HCT116 (cell line): ENCODE data around the gene PTRHD1. TPM values are rescaled to one million over a fixed set of nuclear protein-coding genes. Genes with fewer than 3 reads are reported as not detected.

Experiments
- ATAC-seq: fragments of 200-7000 bp; cut with Tn5 transposase; 2 replicates; pipeline ENCODE4 v1.9.1; 2020; ENCODE audit warnings: mild to moderate bottlenecking, moderate library complexity
- BruUV-seq: library from RNA; stranded (reverse); fragments of 400-500 nt; replicated peaks from 2 replicates; lab custom pipeline; 2021; lab: Mats Ljungman, UMichigan
- CTCF ChIA-PET: fragments of 300-600 bp; sonication (Branson Sonifier 250); formaldehyde crosslinking; loops from one replicate; lab custom pipeline; 2021; ENCODE audit warnings: antibody characterized with exemption; lab: Charles Lee
- POLR2A ChIA-PET: fragments of 300-600, 350-600 bp; sonication (Branson Sonifier 250); formaldehyde crosslinking; loops from one replicate; lab custom pipeline; 2021; ENCODE audit warnings: antibody characterized with exemption; lab: Charles Lee
- RAD21 ChIA-PET, 2 experiments: fragments of 300-600 bp; sonication (Branson Sonifier 250); formaldehyde crosslinking; loops; one replicate each; lab custom pipeline; 2023; ENCODE audit warnings: low total read pairs in 2 of 2; ENCODE audit not compliant: uncharacterized antibody in 2 of 2, unreplicated experiment in 2 of 2, low non-redundant PET in 1 of 2; lab: Charles Lee
- DNase-seq: peaks from one replicate; pipeline ENCODE4 v3.0.0-alpha.2; 2010; ENCODE audit warnings: low read depth, low spot score
- H2AFZ ChIP-seq: fragments of 200-600 bp; shearing (Covaris generic), sonication (generic); 2 replicates; pipeline ENCODE4 v1.6.1; 2017; ENCODE audit warnings: low read depth, mixed run types, mixed read lengths, antibody characterized with exemption, low read length; ENCODE audit not compliant: poor library complexity, severe bottlenecking
- H3K27ac ChIP-seq: 2 replicates; pipeline ENCODE4 v1.5.1; 2012; ENCODE audit warnings: low read depth, low read length
- H3K27me3 ChIP-seq: fragments of 200-600 bp; sonication (generic); 2 replicates; pipeline ENCODE4 v1.6.1; 2016; ENCODE audit warnings: mixed run types, low read length, mixed read lengths; ENCODE audit not compliant: insufficient read depth
- H3K36me3 ChIP-seq, 2 experiments: fragments of 200-500 bp in 1 of 2; fragments of 200-600 bp in 1 of 2; sonication (Bioruptor generic) in 1 of 2; sonication (generic) in 1 of 2; 2 replicates each; pipeline versions ENCODE4 v1.5.1 to v1.6.1; 2014 to 2016; ENCODE audit warnings: low read length in 2 of 2, inconsistent platforms in 1 of 2, mixed read lengths in 1 of 2, mixed run types in 1 of 2; ENCODE audit not compliant: insufficient read depth in 2 of 2, control insufficient read depth in 1 of 2
- H3K4me1 ChIP-seq, 2 experiments: fragments of 200-600 bp in 1 of 2; sonication (generic) in 1 of 2; 2 replicates each; pipeline versions ENCODE4 v1.5.1 to v1.6.1; 2012 to 2017; ENCODE audit warnings: low read length in 2 of 2, inconsistent platforms in 1 of 2, mild to moderate bottlenecking in 1 of 2, mixed read lengths in 1 of 2, mixed run types in 1 of 2, moderate library complexity in 1 of 2; ENCODE audit not compliant: insufficient read depth in 2 of 2, control insufficient read depth in 1 of 2
- H3K4me2 ChIP-seq: fragments of 200-600 bp; sonication (generic); 2 replicates; pipeline ENCODE4 v1.6.1; 2017; ENCODE audit warnings: mixed run types, low read length, mixed read lengths
- H3K4me3 ChIP-seq, 2 experiments: fragments of 200-600 bp in 1 of 2; sonication (generic) in 1 of 2; replicated peaks in 1 of 2; 2 replicates each; pipeline ENCODE4 v1.5.1; 2011 to 2016; ENCODE audit warnings: low read length in 2 of 2, control low read depth in 1 of 2, low read depth in 1 of 2, mild to moderate bottlenecking in 1 of 2, mixed read lengths in 1 of 2, mixed run types in 1 of 2
- H3K79me2 ChIP-seq: fragments of 200-600 bp; sonication (generic); 2 replicates; pipeline ENCODE4 v1.6.1; 2017; ENCODE audit warnings: mild to moderate bottlenecking, mixed run types, low read length, moderate library complexity, mixed read lengths; ENCODE audit not compliant: insufficient read depth
- H3K9ac ChIP-seq: fragments of 200-600 bp; sonication (generic); 2 replicates; pipeline ENCODE4 v1.6.1; 2016; ENCODE audit warnings: low read length, mixed read lengths
- H3K9me2 ChIP-seq: fragments of 200-600 bp; sonication (generic), shearing (Covaris generic); 2 replicates; pipeline ENCODE4 v1.6.1; 2017; ENCODE audit warnings: mixed run types, mild to moderate bottlenecking, moderate library complexity; ENCODE audit not compliant: insufficient read depth
- H3K9me3 ChIP-seq, 2 experiments: fragments of 200-500 bp in 1 of 2; fragments of 200-600 bp in 1 of 2; sonication (Bioruptor generic) in 1 of 2; sonication (generic) in 1 of 2; 2 replicates each; pipeline ENCODE4 v1.6.1; 2014 to 2017; ENCODE audit warnings: low read length in 2 of 2, mixed read lengths in 2 of 2, inconsistent platforms in 1 of 2, low read depth in 1 of 2, mild to moderate bottlenecking in 1 of 2, mixed run types in 1 of 2, moderate library complexity in 1 of 2; ENCODE audit not compliant: control insufficient read depth in 1 of 2, insufficient read depth in 1 of 2
- H4K20me1 ChIP-seq: fragments of 200-600 bp; sonication (generic), shearing (Covaris generic); 2 replicates; pipeline ENCODE4 v1.6.1; 2017; ENCODE audit warnings: mixed run types, mild to moderate bottlenecking, moderate library complexity; ENCODE audit not compliant: insufficient read depth
- CEBPB ChIP-seq: IDR thresholded peaks from 2 replicates; pipeline ENCODE4 v1.6.1; 2012; ENCODE audit warnings: low read depth
- CTCF ChIP-seq, 3 experiments: fragments of 200-600 bp in 1 of 3; sonication (generic) in 1 of 3; IDR thresholded peaks in 2 of 3; conservative IDR thresholded peaks in 1 of 3; 2 replicates each; pipeline ENCODE4 v1.5.1; 2012 to 2017; ENCODE audit warnings: low read depth in 2 of 3, low read length in 2 of 3, antibody characterized with exemption in 1 of 3, borderline replicate concordance in 1 of 3, control low read depth in 1 of 3, mild to moderate bottlenecking in 1 of 3, mixed read lengths in 1 of 3, mixed run types in 1 of 3, moderate library complexity in 1 of 3; ENCODE audit not compliant: insufficient read depth in 1 of 3
- EZH2 ChIP-seq: fragments of 200-600 bp; sonication (generic); IDR thresholded peaks from 2 replicates; pipeline ENCODE4 v1.6.1; 2017; ENCODE audit warnings: antibody characterized with exemption, mixed run types
- FOSL1 ChIP-seq: IDR thresholded peaks from 2 replicates; pipeline ENCODE4 v1.6.1; 2012; ENCODE audit warnings: low read depth
- JUND ChIP-seq: IDR thresholded peaks from 2 replicates; pipeline ENCODE4 v1.6.1; 2012
- POLR2A ChIP-seq: IDR thresholded peaks from 2 replicates; pipeline ENCODE4 v1.7.0; 2011; ENCODE audit warnings: borderline replicate concordance; ENCODE audit not compliant: insufficient read depth, insufficient read length; ENCODE audit errors: extremely low read depth
- POLR2AphosphoS5 ChIP-seq: IDR thresholded peaks from 2 replicates; pipeline ENCODE4 v1.6.1; 2011; ENCODE audit warnings: mild to moderate bottlenecking, low read depth, low read length, moderate library complexity
- RAD21 ChIP-seq: IDR thresholded peaks from 2 replicates; pipeline ENCODE4 v1.6.1; 2012; ENCODE audit warnings: low read depth, mild to moderate bottlenecking
- REST ChIP-seq: IDR thresholded peaks from 2 replicates; pipeline ENCODE4 v1.6.1; 2012; ENCODE audit warnings: low read depth
- SP1 ChIP-seq: IDR thresholded peaks from 2 replicates; pipeline ENCODE4 v1.6.1; 2012; ENCODE audit warnings: low read depth
- SRF ChIP-seq: IDR thresholded peaks from 2 replicates; pipeline ENCODE4 v1.6.1; 2012; ENCODE audit warnings: low read depth
- TCF7L2 ChIP-seq: IDR thresholded peaks from 2 replicates; pipeline ENCODE4 v1.7.0; 2011; ENCODE audit warnings: borderline replicate concordance, inconsistent platforms; ENCODE audit not compliant: insufficient read depth, insufficient read length; ENCODE audit errors: extremely low read depth
- YY1 ChIP-seq: IDR thresholded peaks from 2 replicates; pipeline ENCODE4 v1.6.1; 2011; ENCODE audit warnings: low read length, low read depth, moderate library complexity, mild to moderate bottlenecking; ENCODE audit not compliant: insufficient replicate concordance; ENCODE audit errors: extremely low read depth
- ZBTB33 ChIP-seq: IDR thresholded peaks from 2 replicates; pipeline ENCODE4 v1.6.1; 2011; ENCODE audit warnings: mild to moderate bottlenecking, low read length, moderate library complexity; ENCODE audit not compliant: insufficient replicate concordance; ENCODE audit errors: extremely low read depth
- ZFX ChIP-seq: fragments of 450-650 bp; IDR thresholded peaks from 2 replicates; pipeline ENCODE4 v1.6.1; 2017
- ZNF274 ChIP-seq: fragments of 200-500 bp; sonication (Bioruptor generic); IDR thresholded peaks from 2 replicates; pipeline ENCODE4 v1.6.1; 2014; ENCODE audit warnings: mild to moderate bottlenecking, low read depth, low read length, inconsistent platforms
- intact Hi-C: fragments of 100-400 bp; cut with micrococcal nuclease; formaldehyde crosslinking; loops from 2 replicates; pipeline ENCODE4 v1.10.0; 2022
- total RNA-seq: library from RNA; stranded (reverse); gene quantifications from one replicate; pipeline ENCODE4 v1.2.1, GENCODE V29; 2021; ENCODE audit not compliant: unreplicated experiment

PTRHD1 gene
- total RNA-seq, 1 experiment from 2014 or later: 24.3 TPM

GRCh38 chr2:24834733-24835395 is 41.7 kb upstream of the PTRHD1 start:
- RAD21 ChIA-PET: no interaction called here
- Histone ChIP-seq H3K27ac (no peak overlapping the region), H3K9me2 (no peaks in the 10 kb centered on the region), H3K79me2 (no peaks in the 10 kb centered on the region), H3K36me3 (peaks cover 0 to 19% of the 10 kb centered on the region in 2 experiments; a peak in 3 of 4 replicates), H3K9me3 (no peaks in the 10 kb centered on the region), H3K4me3 (no peak overlapping the region), H3K9ac (no peak overlapping the region), H3K4me2 (peak overlapping the region; percentile 1; the same call in 1 of the 2 replicates), H3K4me1 (peaks cover 0 to 17% of the 10 kb centered on the region in 2 experiments; a peak in 2 of 4 replicates), H2AFZ (no peak overlapping the region), H4K20me1 (no peaks in the 10 kb centered on the region), H3K27me3 (no peaks in the 10 kb centered on the region)
- POLR2A ChIA-PET: no interaction called here
- CTCF ChIA-PET: no interaction called here
- BruUV-seq: no TSS peak
- TF ChIP-seq POLR2A (no peak), REST (no peak), JUND (no peak), ZNF274 (no peak), RAD21 (no peak), YY1 (no peak), TCF7L2 (no peak), CTCF (IDR thresholded peaks at IDR 0.05 in 2 of 3, conservative IDR thresholded peaks at IDR 0.05 in 1 of 3; ENCODE audit: borderline replicate concordance in 1 of 3, insufficient read depth in 1 of 3, low read depth in 2 of 3, low read length in 2 of 3) (no peak), EZH2 (no peak), CEBPB (no peak), FOSL1 (no peak), SP1 (no peak), ZFX (no peak), POLR2AphosphoS5 (no peak), SRF (no peak), ZBTB33 (no peak)
- DNase-seq (no peak), ATAC-seq (no peak)
- intact Hi-C loops: no loop called here
